H9 (cell line): ENCODE results near the gene SNRPD1. TPM values are rescaled to one million over a fixed set of nuclear protein-coding genes. Genes with fewer than 3 reads are reported as not detected.

Experiments used
- DNase-seq: peaks from one replicate; pipeline ENCODE4 v3.0.0-alpha.2; 2017
- H2AFZ ChIP-seq: one replicate; pipeline ENCODE4 v1.6.1; 2013; ENCODE audit warnings: mild to moderate bottlenecking, low read length, control low read depth, moderate library complexity
- H2AK5ac ChIP-seq: 2 replicates; pipeline ENCODE4 v1.6.1; 2013; ENCODE audit warnings: low read length, control low read depth, mixed read lengths; ENCODE audit not compliant: insufficient read length
- H2BK120ac ChIP-seq: one replicate; pipeline ENCODE4 v1.6.1; 2013; ENCODE audit warnings: low read depth, mild to moderate bottlenecking, low read length, control low read depth, inconsistent platforms; ENCODE audit not compliant: poor library complexity, severe bottlenecking
- H2BK12ac ChIP-seq: 2 replicates; pipeline ENCODE4 v1.6.1; 2013; ENCODE audit warnings: low read length, control low read depth, mixed read lengths, low read depth; ENCODE audit not compliant: insufficient read length
- H2BK15ac ChIP-seq: 2 replicates; pipeline ENCODE4 v1.6.1; 2013; ENCODE audit warnings: low read depth, low read length, control low read depth
- H2BK20ac ChIP-seq: one replicate; pipeline ENCODE4 v1.6.1; 2013; ENCODE audit warnings: low read depth, mild to moderate bottlenecking, low read length, control low read depth, inconsistent platforms; ENCODE audit not compliant: poor library complexity, severe bottlenecking
- H2BK5ac ChIP-seq: 2 replicates; pipeline ENCODE4 v1.6.1; 2013; ENCODE audit warnings: low read length, control low read depth, mixed read lengths; ENCODE audit not compliant: insufficient read length
- H3K14ac ChIP-seq: 2 replicates; pipeline ENCODE4 v1.6.1; 2013; ENCODE audit warnings: low read length, control low read depth; ENCODE audit not compliant: insufficient read depth
- H3K18ac ChIP-seq: 2 replicates; pipeline ENCODE4 v1.6.1; 2013; ENCODE audit warnings: low read depth, mild to moderate bottlenecking, mixed read lengths, low read length, control low read depth; ENCODE audit not compliant: insufficient read length
- H3K23ac ChIP-seq: 2 replicates; pipeline ENCODE4 v1.6.1; 2013; ENCODE audit warnings: low read length, control low read depth, mixed read lengths, low read depth; ENCODE audit not compliant: insufficient read length
- H3K23me2 ChIP-seq: 2 replicates; pipeline ENCODE4 v1.6.1; 2013; ENCODE audit warnings: low read depth, mild to moderate bottlenecking, mixed read lengths, low read length, control low read depth; ENCODE audit not compliant: insufficient read length, poor library complexity, severe bottlenecking
- H3K27ac ChIP-seq: 2 replicates; pipeline ENCODE4 v1.5.1; 2013; ENCODE audit warnings: low read length, control low read depth, mixed read lengths, low read depth; ENCODE audit not compliant: insufficient read length
- H3K27me3 ChIP-seq: 2 replicates; pipeline ENCODE4 v1.6.1; 2013; ENCODE audit warnings: low read length, control low read depth, inconsistent platforms; ENCODE audit not compliant: insufficient read depth
- H3K4ac ChIP-seq: 2 replicates; pipeline ENCODE4 v1.6.1; 2013; ENCODE audit warnings: low read depth, mild to moderate bottlenecking, control low read depth, inconsistent platforms, low read length, moderate library complexity
- H3K4me1 ChIP-seq: 2 replicates; pipeline ENCODE4 v1.6.1; 2013; ENCODE audit warnings: low read length, control low read depth, inconsistent platforms; ENCODE audit not compliant: insufficient read depth
- H3K4me2 ChIP-seq: 2 replicates; pipeline ENCODE4 v1.6.1; 2013; ENCODE audit warnings: low read length, control low read depth, mixed read lengths; ENCODE audit not compliant: insufficient read length, insufficient read depth
- H3K56ac ChIP-seq: 2 replicates; pipeline ENCODE4 v1.6.1; 2013; ENCODE audit warnings: low read depth, mild to moderate bottlenecking, mixed read lengths, low read length, control low read depth; ENCODE audit not compliant: insufficient read length
- H3K79me1 ChIP-seq: 2 replicates; pipeline ENCODE4 v1.6.1; 2013; ENCODE audit warnings: low read depth, mild to moderate bottlenecking, moderate library complexity, low read length, control low read depth, inconsistent platforms; ENCODE audit not compliant: insufficient read depth, poor library complexity, severe bottlenecking
- H3K79me2 ChIP-seq: 2 replicates; pipeline ENCODE4 v1.6.1; 2013; ENCODE audit warnings: low read length, control low read depth, inconsistent platforms; ENCODE audit not compliant: insufficient read depth
- H3K9ac ChIP-seq: 2 replicates; pipeline ENCODE4 v1.6.1; 2013; ENCODE audit warnings: low read length, control low read depth, mixed read lengths; ENCODE audit not compliant: insufficient read length; ENCODE audit errors: extremely low read depth
- H3K9me3 ChIP-seq: one replicate; pipeline ENCODE4 v1.6.1; 2013; ENCODE audit warnings: low read depth, low read length, inconsistent platforms; ENCODE audit not compliant: control insufficient read depth
- H3T11ph ChIP-seq: one replicate; pipeline ENCODE4 v1.6.1; 2013; ENCODE audit warnings: mild to moderate bottlenecking, low read length, control low read depth, inconsistent platforms
- H4K20me1 ChIP-seq: one replicate; pipeline ENCODE4 v1.6.1; 2013; ENCODE audit not compliant: control insufficient read depth, insufficient read length, insufficient read depth
- H4K5ac ChIP-seq: 2 replicates; pipeline ENCODE4 v1.6.1; 2013; ENCODE audit warnings: low read depth, mild to moderate bottlenecking, mixed read lengths, low read length, control low read depth; ENCODE audit not compliant: insufficient read length
- H4K8ac ChIP-seq: replicated peaks from 2 replicates; pipeline ENCODE4 v1.6.1; 2013; ENCODE audit warnings: low read length, control low read depth, mixed read lengths, low read depth; ENCODE audit not compliant: insufficient read length
- H4K91ac ChIP-seq: 2 replicates; pipeline ENCODE4 v1.6.1; 2013; ENCODE audit warnings: low read depth, mild to moderate bottlenecking, moderate library complexity, mixed read lengths, low read length, control low read depth; ENCODE audit not compliant: insufficient read length
- H3K27ac Mint-ChIP-seq, 3 experiments: 2 replicates in 2 of 3; 3 replicates in 1 of 3; pipeline ENCODE4 v1.8.0; 2020 to 2021; ENCODE audit warnings: mixed read lengths in 3 of 3, mild to moderate bottlenecking in 1 of 3, moderate library complexity in 1 of 3
- H3K27me3 Mint-ChIP-seq: 2 replicates; pipeline ENCODE4 v1.8.0; 2021; ENCODE audit warnings: low read depth, mild to moderate bottlenecking, moderate library complexity, mixed read lengths
- H3K36me3 Mint-ChIP-seq, 3 experiments: 2 replicates in 2 of 3; 3 replicates in 1 of 3; pipeline ENCODE4 v1.8.0; 2020 to 2021; ENCODE audit warnings: low read depth in 3 of 3, mixed read lengths in 3 of 3; ENCODE audit not compliant: insufficient read depth in 1 of 3
- H3K4me1 Mint-ChIP-seq, 2 experiments: 2 replicates each; pipeline ENCODE4 v1.8.0; 2020; ENCODE audit warnings: mixed read lengths in 2 of 2
- H3K4me3 Mint-ChIP-seq, 2 experiments: 2 replicates in 1 of 2; 3 replicates in 1 of 2; pipeline ENCODE4 v1.8.0; 2020 to 2021; ENCODE audit warnings: mild to moderate bottlenecking in 2 of 2, mixed read lengths in 2 of 2, moderate library complexity in 1 of 2
- H3K9me3 Mint-ChIP-seq, 2 experiments: 2 replicates in 1 of 2; 3 replicates in 1 of 2; pipeline ENCODE4 v1.8.0; 2020; ENCODE audit warnings: mild to moderate bottlenecking in 2 of 2, mixed read lengths in 2 of 2, moderate library complexity in 1 of 2
- WGBS: extraction: QIAGEN DNeasy Blood & Tissue Kit; methylation state at CpG from one replicate; pipeline ENCODE4 v1.1.7; 2013; ENCODE audit warnings: missing lambda C conversion rate, low lambda C conversion rate, mixed read lengths; ENCODE audit not compliant: insufficient read length; ENCODE audit errors: extremely low coverage; 5-methylcytosine and 5-hydroxymethylcytosine counted together
- total RNA-seq: library from RNA; stranded (reverse); gene quantifications from 2 replicates; pipeline ENCODE4 v1.2.1, GENCODE V29; 2021
- TF ChIP-seq, protein P1 (sequence below): fragments of 200-600 bp; sonication (generic); conservative IDR thresholded peaks from 3 replicates; pipeline ENCODE4 v1.8.0; 2021; ENCODE audit warnings: antibody characterized with exemption, mild to moderate bottlenecking

The SNRPD1 gene
- total RNA-seq, 1 experiment from 2014 or later = 178 TPM

DNA sequence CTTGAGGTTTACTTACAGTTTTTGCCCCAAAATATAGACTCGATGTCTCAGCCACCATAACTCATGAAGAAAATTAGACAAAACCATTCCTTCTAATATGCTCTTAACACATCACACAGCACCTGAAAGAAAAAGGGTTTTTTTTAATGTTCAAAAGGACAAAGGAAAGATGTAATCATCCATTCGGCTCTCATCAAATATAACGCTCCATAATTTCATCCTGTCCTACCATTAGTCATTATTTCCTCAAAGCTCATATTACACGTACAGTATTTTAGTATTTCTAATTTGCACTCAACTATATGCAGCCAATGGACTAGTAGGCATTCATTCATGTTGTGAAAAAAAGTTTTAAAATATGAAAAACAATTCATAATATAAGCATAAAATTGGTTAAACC, 36.5 kb upstream of the SNRPD1 start:
- no peak overlapping the region for H3K9ac ChIP-seq
- no peak overlapping the region for H4K8ac ChIP-seq
- H3K4me1 ChIP-seq = no peaks in the 10 kb centered on the region
- H2BK20ac ChIP-seq = no peak overlapping the region
- no peaks in the 10 kb centered on the region for H3K23me2 ChIP-seq
- no peak overlapping the region for H2BK12ac ChIP-seq
- H2AK5ac ChIP-seq = no peak overlapping the region
- Mint-ChIP-seq H3K36me3 (peaks cover 33 to 70% (median 57%) of the 10 kb centered on the region in 3 experiments), H3K9me3 (no peaks in the 10 kb centered on the region), H3K4me3 (no peak overlapping the region), H3K27ac (no peak overlapping the region), H3K27me3 (no peaks in the 10 kb centered on the region), H3K4me1 (no peaks in the 10 kb centered on the region)
- H3K27ac ChIP-seq = no peak overlapping the region
- WGBS = 100% methylated on average over 2 of the region's 4 CpGs
- no peak overlapping the region for H3K4me2 ChIP-seq
- H2BK15ac ChIP-seq = no peak overlapping the region
- no peak overlapping the region for H2BK120ac ChIP-seq
- no peaks in the 10 kb centered on the region for H3K79me1 ChIP-seq
- no peaks in the 10 kb centered on the region for H3K27me3 ChIP-seq
- H2AFZ ChIP-seq = no peak overlapping the region
- H3K18ac ChIP-seq = no peak overlapping the region
- no peak overlapping the region for H3K4ac ChIP-seq
- no peaks in the 10 kb centered on the region for H3K79me2 ChIP-seq
- no peaks in the 10 kb centered on the region for H4K20me1 ChIP-seq
- no peak overlapping the region for H3K56ac ChIP-seq
- H3T11ph ChIP-seq = no peak overlapping the region
- TF ChIP-seq, protein P1, sequence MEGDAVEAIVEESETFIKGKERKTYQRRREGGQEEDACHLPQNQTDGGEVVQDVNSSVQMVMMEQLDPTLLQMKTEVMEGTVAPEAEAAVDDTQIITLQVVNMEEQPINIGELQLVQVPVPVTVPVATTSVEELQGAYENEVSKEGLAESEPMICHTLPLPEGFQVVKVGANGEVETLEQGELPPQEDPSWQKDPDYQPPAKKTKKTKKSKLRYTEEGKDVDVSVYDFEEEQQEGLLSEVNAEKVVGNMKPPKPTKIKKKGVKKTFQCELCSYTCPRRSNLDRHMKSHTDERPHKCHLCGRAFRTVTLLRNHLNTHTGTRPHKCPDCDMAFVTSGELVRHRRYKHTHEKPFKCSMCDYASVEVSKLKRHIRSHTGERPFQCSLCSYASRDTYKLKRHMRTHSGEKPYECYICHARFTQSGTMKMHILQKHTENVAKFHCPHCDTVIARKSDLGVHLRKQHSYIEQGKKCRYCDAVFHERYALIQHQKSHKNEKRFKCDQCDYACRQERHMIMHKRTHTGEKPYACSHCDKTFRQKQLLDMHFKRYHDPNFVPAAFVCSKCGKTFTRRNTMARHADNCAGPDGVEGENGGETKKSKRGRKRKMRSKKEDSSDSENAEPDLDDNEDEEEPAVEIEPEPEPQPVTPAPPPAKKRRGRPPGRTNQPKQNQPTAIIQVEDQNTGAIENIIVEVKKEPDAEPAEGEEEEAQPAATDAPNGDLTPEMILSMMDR = no peak
- H3K9me3 ChIP-seq = no peaks in the 10 kb centered on the region
- no peak overlapping the region for H2BK5ac ChIP-seq
- no peak overlapping the region for H4K5ac ChIP-seq
- DNase-seq = no peak
- no peak overlapping the region for H3K14ac ChIP-seq
- H3K23ac ChIP-seq = no peak overlapping the region
- H4K91ac ChIP-seq = no peak overlapping the region
